ENCODE data around the gene APOA4. TPM values are rescaled to one million over a fixed set of nuclear protein-coding genes. Genes with fewer than 3 reads are reported as not detected.

Gene APOA4
- total and polyA plus RNA-seq, 2 experiments from 2014 or later: not detected

DNA sequence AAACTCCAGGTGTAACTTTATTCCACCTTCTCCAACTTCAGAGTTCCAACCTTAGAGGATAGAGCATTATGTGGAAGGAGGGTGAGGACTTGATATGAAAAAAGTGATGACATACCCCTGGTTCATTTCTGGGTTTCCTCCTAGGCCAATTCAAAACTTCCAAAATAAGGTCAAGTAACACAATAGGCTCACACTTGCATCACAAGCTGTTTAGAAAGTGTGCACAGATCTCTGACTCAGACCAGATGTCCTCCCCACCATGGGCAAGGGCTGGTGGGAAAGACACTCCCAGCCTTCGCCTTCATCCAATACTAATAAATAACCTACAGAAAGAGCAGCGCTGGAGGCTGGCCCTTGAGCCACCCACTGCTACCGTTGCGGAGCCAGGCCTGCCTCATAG, 44.5 kb downstream of the APOA4 start:
- no peaks in the 10 kb centered on the region for H3K9me2 ChIP-seq (ENCODE audit: insufficient read depth)
- H3K36me3 ChIP-seq (ENCODE audit: insufficient read depth): peaks cover 51% of the 10 kb centered on the region
- H3K27me3 ChIP-seq (ENCODE audit: insufficient read depth): no peaks in the 10 kb centered on the region
- Mint-ChIP-seq H3K36me3 (ENCODE audit: low read depth) (peaks cover 68% of the 10 kb centered on the region), H3K27ac (no peak overlapping the region), H3K4me1 (peaks cover 7% of the 10 kb centered on the region; the same call in 2 of the 3 replicates), H3K27me3 (ENCODE audit: insufficient read depth, low read depth, poor library complexity) (no peaks in the 10 kb centered on the region), H3K9me3 (no peaks in the 10 kb centered on the region), H3K4me3 (no peak overlapping the region)
- no peak overlapping the region for H3K27ac ChIP-seq (ENCODE audit: low read depth)
- TF ChIP-seq CREB1 (CRISPR knock-in tag; IDR thresholded peaks at IDR 0.05; ENCODE audit: low read depth): no peak
- no peak for TF ChIP-seq JUNB (IDR thresholded peaks at IDR 0.05; ENCODE audit: unreplicated experiment)
- TF ChIP-seq STAT1 (IDR thresholded peaks at IDR 0.05; ENCODE audit: unreplicated experiment): no peak
- TF ChIP-seq, protein P1, sequence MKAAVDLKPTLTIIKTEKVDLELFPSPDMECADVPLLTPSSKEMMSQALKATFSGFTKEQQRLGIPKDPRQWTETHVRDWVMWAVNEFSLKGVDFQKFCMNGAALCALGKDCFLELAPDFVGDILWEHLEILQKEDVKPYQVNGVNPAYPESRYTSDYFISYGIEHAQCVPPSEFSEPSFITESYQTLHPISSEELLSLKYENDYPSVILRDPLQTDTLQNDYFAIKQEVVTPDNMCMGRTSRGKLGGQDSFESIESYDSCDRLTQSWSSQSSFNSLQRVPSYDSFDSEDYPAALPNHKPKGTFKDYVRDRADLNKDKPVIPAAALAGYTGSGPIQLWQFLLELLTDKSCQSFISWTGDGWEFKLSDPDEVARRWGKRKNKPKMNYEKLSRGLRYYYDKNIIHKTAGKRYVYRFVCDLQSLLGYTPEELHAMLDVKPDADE (IDR thresholded peaks at IDR 0.05): no peak
- no peak for TF ChIP-seq EZH2 (IDR thresholded peaks at IDR 0.05; ENCODE audit: low read depth, unreplicated experiment)
- no peak for TF ChIP-seq EZH2phosphoT487 (IDR thresholded peaks at IDR 0.05; ENCODE audit: unreplicated experiment)
- TF ChIP-seq, protein P2, sequence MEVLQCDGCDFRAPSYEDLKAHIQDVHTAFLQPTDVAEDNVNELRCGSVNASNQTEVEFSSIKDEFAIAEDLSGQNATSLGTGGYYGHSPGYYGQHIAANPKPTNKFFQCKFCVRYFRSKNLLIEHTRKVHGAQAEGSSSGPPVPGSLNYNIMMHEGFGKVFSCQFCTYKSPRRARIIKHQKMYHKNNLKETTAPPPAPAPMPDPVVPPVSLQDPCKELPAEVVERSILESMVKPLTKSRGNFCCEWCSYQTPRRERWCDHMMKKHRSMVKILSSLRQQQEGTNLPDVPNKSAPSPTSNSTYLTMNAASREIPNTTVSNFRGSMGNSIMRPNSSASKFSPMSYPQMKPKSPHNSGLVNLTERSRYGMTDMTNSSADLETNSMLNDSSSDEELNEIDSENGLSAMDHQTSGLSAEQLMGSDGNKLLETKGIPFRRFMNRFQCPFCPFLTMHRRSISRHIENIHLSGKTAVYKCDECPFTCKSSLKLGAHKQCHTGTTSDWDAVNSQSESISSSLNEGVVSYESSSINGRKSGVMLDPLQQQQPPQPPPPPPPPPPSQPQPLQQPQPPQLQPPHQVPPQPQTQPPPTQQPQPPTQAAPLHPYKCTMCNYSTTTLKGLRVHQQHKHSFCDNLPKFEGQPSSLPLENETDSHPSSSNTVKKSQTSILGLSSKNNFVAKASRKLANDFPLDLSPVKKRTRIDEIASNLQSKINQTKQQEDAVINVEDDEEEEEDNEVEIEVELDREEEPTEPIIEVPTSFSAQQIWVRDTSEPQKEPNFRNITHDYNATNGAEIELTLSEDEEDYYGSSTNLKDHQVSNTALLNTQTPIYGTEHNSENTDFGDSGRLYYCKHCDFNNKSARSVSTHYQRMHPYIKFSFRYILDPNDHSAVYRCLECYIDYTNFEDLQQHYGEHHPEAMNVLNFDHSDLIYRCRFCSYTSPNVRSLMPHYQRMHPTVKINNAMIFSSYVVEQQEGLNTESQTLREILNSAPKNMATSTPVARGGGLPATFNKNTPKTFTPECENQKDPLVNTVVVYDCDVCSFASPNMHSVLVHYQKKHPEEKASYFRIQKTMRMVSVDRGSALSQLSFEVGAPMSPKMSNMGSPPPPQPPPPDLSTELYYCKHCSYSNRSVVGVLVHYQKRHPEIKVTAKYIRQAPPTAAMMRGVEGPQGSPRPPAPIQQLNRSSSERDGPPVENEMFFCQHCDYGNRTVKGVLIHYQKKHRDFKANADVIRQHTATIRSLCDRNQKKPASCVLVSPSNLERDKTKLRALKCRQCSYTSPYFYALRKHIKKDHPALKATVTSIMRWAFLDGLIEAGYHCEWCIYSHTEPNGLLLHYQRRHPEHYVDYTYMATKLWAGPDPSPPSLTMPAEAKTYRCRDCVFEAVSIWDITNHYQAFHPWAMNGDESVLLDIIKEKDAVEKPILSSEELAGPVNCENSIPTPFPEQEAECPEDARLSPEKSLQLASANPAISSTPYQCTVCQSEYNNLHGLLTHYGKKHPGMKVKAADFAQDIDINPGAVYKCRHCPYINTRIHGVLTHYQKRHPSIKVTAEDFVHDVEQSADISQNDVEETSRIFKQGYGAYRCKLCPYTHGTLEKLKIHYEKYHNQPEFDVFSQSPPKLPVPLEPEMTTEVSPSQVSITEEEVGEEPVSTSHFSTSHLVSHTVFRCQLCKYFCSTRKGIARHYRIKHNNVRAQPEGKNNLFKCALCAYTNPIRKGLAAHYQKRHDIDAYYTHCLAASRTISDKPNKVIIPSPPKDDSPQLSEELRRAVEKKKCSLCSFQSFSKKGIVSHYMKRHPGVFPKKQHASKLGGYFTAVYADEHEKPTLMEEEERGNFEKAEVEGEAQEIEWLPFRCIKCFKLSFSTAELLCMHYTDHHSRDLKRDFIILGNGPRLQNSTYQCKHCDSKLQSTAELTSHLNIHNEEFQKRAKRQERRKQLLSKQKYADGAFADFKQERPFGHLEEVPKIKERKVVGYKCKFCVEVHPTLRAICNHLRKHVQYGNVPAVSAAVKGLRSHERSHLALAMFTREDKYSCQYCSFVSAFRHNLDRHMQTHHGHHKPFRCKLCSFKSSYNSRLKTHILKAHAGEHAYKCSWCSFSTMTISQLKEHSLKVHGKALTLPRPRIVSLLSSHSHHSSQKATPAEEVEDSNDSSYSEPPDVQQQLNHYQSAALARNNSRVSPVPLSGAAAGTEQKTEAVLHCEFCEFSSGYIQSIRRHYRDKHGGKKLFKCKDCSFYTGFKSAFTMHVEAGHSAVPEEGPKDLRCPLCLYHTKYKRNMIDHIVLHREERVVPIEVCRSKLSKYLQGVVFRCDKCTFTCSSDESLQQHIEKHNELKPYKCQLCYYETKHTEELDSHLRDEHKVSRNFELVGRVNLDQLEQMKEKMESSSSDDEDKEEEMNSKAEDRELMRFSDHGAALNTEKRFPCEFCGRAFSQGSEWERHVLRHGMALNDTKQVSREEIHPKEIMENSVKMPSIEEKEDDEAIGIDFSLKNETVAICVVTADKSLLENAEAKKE (CRISPR knock-in tag; IDR thresholded peaks at IDR 0.05): no peak
- TF ChIP-seq POLR2AphosphoS5 (IDR thresholded peaks at IDR 0.05; ENCODE audit: low read depth): no peak
- no peak for TF ChIP-seq NANOG (IDR thresholded peaks at IDR 0.05; ENCODE audit: borderline replicate concordance)
- H3K4me2 ChIP-seq: no peak overlapping the region
- DNase-seq (ENCODE audit: low spot score) (no peak), ATAC-seq (no peak)
- peaks cover 7% of the 10 kb centered on the region; the same call in 1 of the 2 replicates for H3K4me1 ChIP-seq (ENCODE audit: insufficient read depth)
- no peaks in the 10 kb centered on the region for H3K79me2 ChIP-seq (replicated peaks; ENCODE audit: insufficient read depth)
- no peak overlapping the region for H2AFZ ChIP-seq
- no peak overlapping the region for H3K4me3 ChIP-seq
- H4K20me1 ChIP-seq (replicated peaks; ENCODE audit: insufficient read depth): peaks cover 8% of the 10 kb centered on the region; the same call in 1 of the 2 replicates
- H3F3A ChIP-seq (replicated peaks; ENCODE audit: low read depth): 0 out of 2 replicates have a peak, but pooled peaks cover under 1% of the 10 kb centered on the region
